Globus pallidus (tissue), 1 donor: ENCODE data around the gene ELOVL6.
"Not testable (repeated sequence)": the region's sequence is repeated elsewhere in the genome, so short reads cannot be mapped to it uniquely, and the experiment has no call there.

Experiments used
- DNase-seq: peaks from one replicate; pipeline ENCODE4 v3.0.0-alpha.2; 2015; ENCODE audit warnings: low spot score

The ELOVL6 gene, protein sequence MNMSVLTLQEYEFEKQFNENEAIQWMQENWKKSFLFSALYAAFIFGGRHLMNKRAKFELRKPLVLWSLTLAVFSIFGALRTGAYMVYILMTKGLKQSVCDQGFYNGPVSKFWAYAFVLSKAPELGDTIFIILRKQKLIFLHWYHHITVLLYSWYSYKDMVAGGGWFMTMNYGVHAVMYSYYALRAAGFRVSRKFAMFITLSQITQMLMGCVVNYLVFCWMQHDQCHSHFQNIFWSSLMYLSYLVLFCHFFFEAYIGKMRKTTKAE

DNA sequence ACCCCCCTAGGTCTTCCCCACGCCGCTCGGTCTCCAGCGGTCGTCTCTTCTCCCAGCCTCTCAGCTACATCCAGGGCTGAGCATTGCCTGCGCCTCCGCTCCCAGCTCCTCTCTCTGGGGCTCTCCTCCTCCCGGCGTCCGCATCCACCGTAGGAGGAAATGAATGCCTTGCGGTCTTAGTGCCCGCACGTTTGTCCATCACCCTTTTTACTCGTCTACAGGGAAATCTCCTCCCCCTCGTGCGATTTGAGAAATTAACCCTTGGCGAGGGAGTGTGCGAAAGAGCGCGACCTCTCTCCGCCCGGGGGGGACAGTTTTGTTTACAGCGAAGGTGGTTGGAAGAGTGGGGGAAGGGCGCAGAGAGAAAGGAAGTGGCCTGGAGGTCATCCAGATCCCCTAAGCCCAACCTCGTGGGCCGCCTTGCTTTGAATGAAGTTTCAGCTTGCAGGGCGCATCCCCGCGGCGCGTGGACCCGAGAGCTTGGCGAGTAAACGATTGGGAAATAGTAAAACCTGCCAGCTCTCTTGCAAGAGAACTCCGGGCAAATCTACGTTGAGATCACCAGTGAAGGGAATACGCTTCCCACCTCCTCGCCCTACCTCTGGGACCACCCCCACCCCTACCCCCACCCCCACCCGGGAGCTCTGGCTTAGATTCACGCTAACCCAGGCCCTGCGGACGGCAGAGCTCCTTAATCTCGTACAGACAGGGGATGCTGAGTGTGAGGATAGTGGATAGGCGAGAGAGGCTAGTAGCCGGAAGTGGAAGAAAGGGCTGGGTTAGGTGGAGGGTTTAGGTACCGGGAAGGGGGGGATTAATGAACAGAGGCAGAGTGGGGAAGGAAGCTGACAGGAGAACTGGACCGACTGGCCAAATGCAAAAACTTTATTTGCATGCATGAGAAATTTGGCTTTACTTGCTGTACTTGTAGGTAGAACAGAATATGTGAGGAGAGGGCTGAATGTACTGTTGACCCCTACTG is at the start of gene ELOVL6:
TSS of gene ELOVL6 (minus strand) at position 181 of the 982 bp plus-strand sequence. CDS start 280 bp downstream, outside the sequence.
- DNase-seq: peak; percentile 65

DNA sequence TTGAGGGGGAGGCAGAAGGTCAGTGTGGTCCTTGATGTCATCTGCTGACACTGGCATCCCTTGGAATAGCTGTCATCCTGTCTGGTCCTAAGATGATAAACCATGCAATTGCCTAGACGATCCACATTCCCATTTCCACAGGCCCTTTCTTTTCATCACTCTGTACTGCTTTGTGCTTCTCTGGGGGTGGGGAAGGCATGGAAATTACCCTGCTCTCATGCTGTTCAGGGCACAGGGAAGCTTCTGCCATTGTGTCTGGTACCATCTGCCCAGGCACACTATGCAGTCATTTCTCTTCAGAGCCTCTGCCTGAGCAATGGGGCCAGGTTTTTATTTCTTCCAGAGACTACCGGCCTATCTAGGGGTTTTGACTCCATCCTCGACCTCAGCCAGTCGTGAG is 49.7 kb upstream of the ELOVL6 start:
- no peak for DNase-seq

DNA sequence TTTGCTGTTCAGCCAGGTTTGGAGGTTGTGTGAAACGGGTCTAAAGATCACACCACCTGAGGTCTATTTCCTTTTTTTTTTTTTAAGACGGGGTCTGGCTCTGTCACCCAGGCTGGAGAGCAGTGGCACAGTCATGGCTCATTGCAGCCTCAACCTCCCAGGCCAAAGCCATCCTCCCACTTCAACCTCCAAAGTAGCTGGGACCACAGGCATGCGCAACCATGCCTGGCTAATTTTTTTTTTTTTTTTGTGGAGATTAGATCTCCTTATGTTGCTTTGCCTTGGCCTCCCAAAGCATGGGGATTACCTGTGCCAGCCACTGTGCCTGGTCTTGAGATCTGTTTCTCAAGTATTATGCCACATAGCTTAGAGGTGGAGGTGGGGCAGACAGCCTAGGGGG is 49.2 kb upstream of the ELOVL6 start:
- DNase-seq: no peak

DNA sequence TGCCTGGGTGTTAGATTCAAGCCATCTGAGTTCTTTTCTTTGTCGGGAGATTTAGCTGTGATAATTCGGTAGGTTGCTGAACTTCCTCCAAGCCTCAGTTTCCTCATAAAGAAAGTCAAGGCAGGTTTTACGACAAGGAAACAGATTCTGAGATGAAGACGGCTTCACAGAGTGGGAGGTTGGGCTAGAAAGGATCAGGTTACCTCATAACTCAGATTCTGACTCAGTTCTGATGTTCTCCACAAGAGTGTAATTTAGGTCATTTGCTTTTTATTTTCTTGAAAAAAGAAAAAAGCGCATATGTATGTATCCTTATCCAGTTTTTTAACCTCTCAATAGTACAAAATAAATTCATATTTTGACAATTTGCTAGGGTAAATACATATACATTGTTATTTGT is 47.2 kb upstream of the ELOVL6 start:
- no peak for DNase-seq

DNA sequence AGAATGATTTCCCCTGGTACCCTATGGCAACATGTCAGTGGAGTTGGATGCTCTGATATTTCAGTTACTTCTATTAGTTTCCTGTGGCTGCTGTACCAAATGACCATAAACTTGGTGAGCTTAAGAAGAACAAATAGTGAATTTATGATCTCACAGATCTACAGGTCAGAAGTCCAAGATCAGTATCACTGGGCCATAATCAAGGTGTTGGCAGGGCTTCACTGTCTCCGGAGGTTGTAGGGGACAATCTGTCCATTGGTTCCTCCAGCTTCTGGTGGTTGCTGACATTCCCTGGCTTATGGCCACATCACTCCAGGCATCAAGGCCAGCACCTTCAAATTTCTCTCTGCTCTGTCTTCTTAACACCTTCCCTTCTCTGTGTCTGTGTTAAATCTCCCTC is 37.9 kb upstream of the ELOVL6 start:
- no peak for DNase-seq

DNA sequence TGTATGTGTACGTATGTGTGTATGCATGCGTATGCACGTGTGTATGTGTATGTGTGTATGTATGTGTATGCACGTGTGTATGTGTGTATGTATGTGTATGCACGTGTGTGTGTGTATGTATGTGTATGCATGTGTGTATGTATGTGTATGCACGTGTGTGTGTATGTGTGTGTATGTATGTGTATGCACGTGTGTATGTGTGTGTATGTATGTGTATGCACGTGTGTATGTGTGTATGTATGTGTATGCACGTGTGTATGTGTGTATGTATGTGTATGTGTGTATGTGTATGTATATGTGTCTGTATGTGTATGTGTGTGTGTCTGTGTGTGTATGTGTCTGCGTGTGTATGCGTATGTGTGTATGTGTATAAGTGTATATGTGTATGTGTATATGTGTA is 35.2 kb upstream of the ELOVL6 start:
- DNase-seq: not testable (repeated sequence)

DNA sequence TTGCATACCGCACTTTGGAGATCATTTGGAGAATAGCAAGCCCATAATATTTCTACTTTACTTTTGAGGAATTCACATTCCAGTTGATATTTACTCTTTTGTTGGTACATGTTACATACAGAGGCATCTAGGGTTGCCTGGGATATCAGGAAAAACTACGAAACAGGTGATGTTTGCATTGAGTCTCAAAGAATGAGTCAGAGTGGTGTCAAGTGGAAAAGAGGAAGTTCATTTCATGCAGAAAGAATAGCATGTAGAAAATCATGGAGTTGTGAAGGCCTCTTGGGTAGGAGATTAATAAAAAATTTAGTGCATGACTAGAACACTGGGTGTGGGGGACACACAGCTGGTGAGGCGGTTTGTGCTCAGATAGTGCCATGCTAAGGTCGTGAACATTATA is 33.5 kb upstream of the ELOVL6 start:
- no peak for DNase-seq

DNA sequence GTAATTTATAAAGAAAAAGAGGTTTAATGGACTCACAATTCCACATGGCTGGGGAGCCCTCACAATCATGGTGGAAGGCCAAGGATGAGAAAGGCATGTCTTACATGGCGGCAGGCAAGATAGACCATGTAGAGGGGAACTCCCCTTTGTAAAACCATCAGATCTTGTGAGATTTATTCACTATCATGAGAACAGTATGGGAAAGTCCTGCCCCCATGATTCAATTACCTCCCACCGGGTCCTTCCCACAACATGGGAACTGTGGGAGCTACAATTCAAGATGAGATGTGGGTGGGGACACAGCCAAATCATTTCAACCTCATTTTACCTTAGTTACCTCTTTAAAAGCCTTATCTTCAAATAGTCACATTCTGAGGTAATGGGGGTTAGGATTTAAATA is 30.9 kb upstream of the ELOVL6 start:
- DNase-seq: no peak

DNA sequence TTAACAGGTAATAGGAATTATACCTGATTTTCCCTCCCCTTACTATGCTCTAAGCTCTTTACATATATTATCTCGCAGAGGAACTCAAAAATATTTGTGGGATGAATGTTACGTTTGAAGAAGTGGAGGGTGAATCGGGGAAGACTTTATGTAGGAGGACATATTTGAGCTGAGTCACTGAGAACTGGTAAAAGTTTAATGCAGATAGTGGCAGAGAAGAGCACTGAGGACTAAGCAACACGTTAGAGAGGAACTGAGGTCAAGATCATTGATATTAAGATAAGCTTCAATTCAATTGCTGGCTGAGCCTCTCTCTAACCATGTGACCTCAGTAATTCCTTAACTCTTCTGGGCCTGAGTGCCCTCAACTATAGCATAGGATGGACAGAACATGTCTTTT is 26.4 kb upstream of the ELOVL6 start:
- no peak for DNase-seq

DNA sequence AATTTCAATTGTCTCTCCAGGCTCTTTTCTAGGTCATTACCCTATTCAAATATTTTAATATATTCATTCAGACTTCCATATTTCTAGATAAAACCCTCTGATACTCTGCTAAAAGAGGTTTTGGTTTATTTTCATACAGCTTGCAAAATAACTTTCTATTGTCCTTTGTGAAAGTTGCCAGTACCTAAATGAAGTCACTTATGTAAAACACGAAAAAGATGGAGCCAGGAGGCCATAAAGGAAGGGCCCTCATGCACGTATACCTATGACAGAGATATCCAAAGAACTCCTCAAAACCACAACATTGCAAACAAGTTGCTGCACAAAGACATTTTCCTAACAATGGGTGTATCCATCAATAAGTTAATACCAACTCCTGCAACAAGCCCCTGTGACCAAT is 25.7 kb upstream of the ELOVL6 start:
- no peak for DNase-seq

DNA sequence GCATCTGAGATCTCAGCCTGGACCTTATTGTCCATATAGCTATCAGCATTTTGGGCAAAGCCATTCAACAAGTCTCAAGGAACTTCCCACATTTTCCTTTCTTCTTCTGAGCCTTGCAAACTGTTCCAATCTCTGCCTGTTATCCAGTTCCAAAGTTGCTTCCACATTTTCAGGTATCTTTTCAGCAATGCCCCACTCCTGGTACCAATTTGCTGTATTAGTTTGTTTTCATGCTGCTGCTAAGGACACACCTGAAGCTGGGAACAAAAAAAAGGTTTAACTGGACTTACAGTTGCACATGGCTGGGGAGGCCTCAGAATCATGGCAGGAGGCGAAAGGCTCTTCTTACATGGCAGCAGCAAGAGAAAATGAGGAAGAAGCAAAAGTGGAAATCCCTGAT is 20.5 kb upstream of the ELOVL6 start:
- DNase-seq: not testable (repeated sequence)

DNA sequence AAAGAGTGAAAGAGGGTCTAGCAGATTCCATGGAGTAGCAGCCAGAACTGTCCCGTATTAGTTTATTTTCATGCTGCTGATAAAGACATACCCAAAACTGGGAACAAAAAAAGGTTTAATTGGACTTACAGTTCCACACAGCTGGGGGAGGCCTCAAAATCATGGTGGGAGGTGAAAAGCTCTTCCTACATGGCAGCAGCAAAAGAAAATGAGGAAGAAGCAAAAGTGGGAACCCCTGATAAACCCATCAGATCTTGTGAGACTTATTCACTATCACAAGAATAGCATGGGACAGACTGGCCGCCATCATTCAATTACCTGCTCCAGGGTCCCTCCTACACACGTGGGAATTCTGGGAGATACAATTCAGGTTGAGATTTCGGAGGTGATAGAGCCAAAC is 18.8 kb upstream of the ELOVL6 start:
- not testable (repeated sequence) for DNase-seq

DNA sequence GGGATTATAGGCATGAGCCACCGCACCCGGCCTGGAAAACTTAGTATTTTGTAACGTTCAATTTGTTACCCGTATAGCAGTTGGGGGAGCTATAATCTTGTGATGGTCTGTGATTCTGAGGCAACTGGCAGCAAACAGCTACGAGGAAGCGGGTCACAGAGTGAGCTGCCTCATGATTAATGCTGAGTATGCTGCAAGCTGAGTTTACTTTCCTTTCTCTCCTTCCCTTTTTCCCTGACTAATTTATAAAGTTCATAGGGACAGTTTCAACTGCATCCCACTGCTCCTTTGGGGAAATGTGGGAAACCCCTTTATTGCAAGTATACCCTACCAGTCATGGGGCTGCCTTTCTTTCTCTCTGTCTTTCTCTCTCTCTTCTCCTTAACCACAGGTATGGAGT is 17.7 kb upstream of the ELOVL6 start:
- no peak for DNase-seq

DNA sequence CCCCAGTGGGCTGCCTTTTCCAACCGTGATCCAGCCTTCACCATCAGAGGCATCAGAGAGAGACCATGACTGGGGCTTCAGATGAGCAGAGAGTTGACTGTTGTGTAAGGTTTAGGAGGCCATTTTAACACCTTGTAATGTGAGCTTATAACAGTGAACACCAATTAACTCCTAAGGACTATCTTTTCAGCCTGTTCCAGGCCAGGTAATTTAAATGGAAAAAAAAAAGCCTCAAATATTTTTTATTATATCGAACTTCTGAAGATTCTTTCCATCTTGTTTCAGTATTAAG is 13.3 kb upstream of the ELOVL6 start:
- no peak for DNase-seq

DNA sequence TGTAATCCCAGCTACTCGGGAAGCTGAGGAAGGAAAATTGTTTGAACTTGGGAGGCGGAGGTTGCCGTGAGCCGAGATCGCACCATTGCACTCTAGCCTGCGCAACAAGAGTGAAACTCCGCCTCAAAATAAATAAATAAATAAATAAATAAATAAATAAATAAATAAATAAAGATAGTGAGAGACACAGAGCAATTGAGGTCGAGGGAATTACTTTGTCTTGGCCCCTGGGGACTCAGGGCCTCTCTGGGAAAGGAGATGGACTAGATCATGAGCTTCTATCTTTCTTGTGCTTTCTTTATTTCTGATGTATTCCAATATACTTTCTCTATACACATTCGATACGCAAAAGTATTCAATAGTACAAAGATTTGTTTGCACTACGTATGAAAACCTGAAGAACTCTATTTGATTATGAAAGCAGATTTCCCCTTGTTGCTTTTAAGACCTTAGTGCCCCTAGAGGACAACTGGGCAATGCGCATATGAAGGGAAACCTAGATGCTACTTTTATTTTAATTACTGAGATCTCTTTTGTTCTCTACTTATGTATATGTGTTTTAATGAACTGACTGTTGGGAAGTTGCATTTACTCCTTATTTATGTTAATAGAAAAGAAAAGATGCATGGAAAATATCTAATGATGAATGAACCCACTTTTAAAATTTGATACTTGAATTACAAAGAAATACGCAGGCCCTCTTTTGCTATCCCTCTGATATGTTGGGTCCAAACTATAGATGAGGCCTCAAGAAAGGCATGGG is 12.8 kb upstream of the ELOVL6 start:
- peak; percentile 37 for DNase-seq

DNA sequence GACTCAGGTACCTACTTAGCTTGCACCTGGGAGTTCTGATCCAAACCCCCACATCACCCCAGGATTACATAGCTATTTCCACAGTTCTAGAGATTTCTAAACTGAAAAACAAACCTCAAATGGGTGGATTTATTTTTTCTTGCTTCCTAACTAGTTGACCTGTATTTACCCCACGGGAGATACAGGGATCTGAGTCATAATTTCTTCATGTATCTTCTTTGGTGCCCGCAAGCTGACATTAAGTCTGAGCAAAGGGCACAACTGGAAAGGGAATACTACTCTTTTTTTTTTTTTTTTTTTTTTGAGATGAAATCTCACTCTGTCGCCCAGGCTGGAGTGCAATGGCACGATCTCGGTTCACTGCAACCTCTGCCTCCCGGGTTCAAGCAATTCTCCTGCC is 10.0 kb upstream of the ELOVL6 start:
- no peak for DNase-seq

DNA sequence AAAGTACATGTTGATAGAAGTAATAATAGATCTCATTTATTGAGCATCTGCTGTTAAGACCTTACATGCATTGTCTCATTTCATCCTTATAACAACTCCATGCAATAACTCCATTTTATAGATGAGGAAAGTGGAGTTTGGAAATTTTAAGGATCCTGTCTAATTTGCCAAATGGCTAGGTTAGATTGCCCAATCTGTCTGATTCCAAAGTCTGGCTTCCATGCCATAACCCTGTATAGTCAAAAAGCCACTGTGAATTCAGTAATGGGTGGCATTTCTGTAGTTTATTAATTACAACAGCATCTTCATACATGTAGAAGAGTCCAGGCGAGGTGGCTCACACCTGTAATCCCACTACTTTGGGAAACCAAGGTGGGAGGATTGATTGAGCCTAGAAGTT is 8.8 kb upstream of the ELOVL6 start:
- no peak for DNase-seq

DNA sequence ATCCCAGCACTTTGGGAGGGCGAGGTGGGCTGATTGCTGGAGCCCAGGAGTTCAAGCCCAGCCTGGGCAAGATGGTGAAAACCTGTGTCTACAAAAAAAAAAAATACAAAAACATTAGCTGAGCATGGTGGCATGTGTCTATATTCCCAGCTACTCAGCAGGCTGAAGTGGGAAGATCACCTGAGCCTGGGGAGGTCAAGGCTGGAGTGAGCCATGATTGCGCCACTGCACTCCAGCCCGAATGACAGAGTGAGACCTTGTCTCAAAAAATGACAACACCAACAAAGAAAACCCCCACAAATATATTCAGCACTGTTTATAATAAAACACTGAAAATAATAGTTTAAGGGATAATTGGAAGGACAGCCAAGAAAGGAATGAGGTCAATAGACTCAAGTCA is 3.6 kb upstream of the ELOVL6 start:
- no peak for DNase-seq

DNA sequence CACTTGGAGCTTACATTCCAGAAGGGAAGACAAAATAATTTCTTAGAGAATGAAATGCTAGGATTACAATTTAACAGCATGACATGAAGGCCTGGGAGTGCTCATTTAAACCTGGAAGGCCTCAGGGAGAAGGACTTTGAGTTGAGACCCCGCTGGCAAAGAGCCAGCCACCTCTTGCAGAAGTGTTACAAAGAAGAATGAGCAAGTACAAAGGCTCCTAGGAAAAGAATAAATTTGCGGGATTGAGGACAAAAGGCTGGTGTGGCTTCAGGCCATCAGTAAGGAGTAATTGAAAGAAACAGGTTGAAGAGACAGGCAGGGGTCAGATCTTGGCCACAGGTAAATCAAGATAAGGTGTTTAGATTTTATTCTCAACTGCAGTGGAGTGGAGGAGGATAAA is 3.1 kb upstream of the ELOVL6 start:
- DNase-seq: no peak

DNA sequence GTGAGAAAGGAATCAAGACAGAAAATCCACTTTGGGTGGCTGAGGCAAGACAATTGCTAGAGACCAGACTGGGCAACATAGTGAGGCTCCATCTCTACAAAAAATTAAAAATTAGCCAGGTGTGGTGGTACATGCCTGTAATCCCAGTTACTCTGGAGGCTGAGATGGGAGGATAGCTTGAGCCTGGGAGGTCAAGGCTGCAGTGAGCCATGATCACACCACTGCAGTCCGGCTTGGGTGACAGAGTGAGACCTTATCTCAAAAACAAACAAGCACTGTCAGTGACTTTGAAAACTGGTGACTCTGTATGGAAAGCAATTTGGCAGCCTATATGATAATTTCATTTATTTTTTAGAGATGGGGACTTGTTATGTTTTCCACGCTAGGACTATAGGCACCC is 2.3 kb upstream of the ELOVL6 start:
- no peak for DNase-seq

DNA sequence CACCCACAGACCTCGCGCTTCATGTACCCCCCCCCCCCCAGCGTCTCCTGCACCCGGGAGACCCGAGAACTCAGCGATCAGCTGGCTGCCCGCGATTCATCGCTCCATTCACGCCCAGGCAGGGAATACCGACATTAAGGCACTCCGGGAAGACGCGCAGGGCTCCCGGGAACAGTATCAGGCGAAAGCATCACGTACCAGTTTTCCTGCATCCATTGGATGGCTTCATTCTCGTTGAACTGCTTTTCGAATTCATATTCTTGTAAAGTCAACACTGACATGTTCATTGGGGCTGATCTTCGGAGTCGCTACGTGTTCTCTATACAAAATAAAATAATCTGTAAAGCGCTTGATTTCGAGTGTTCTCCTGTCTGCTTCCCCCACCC is 373 bp downstream of the ELOVL6 start:
- DNase-seq: peak; percentile 43

DNA sequence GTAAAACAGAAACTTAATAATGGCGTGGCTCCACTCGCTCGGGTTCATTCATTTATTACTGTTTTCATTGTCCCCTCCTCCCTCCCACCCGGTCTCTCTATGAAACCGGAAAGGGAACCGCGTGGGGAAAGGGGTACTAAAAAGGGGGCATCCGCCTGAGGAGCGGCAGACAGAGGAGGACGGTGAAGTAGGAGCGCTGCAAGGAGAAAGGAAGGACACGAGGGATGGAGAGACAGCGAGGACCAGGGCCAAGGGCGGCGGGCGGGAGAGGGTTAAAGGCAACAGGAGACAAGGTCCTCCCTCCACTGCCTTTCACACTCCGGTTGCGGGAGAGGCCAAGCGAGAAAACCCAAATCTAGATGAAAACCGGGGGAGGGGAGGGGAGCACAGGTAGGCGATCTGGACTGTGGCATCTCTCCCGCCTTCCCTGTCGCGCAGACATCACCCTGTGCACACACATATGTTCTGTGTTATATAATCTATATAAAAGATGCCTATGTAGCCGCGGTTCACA is 829 bp downstream of the ELOVL6 start:
- peak; percentile 56 for DNase-seq
